Spinal cord (tissue), 10 donors: ENCODE results near the gene STARD7. TPM values are rescaled to one million over a fixed set of nuclear protein-coding genes. Genes with fewer than 3 reads are reported as not detected.

Experiments used
- DNase-seq, 6 donors: peaks; one replicate each; pipeline versions ENCODE4 v3.0.0 to v3.0.0-alpha.2; 2013 to 2015; ENCODE audit warnings: low spot score in 6 of 6, low read depth in 4 of 6
- H3K27ac ChIP-seq: one replicate; pipeline ENCODE4 v1.5.1; 2013; ENCODE audit warnings: low read depth, low read length, control low read depth
- H3K27me3 ChIP-seq: one replicate; pipeline ENCODE4 v1.6.1; 2013; ENCODE audit warnings: low read length; ENCODE audit not compliant: control insufficient read depth, insufficient read depth
- H3K36me3 ChIP-seq: one replicate; pipeline ENCODE4 v1.6.1; 2013; ENCODE audit warnings: low read length; ENCODE audit not compliant: control insufficient read depth, insufficient read depth
- H3K4me1 ChIP-seq: one replicate; pipeline ENCODE4 v1.6.1; 2013; ENCODE audit warnings: low read length; ENCODE audit not compliant: control insufficient read depth, insufficient read depth
- H3K4me3 ChIP-seq: one replicate; pipeline ENCODE4 v1.5.1; 2013; ENCODE audit warnings: low read depth, low read length, control low read depth
- H3K9me3 ChIP-seq: one replicate; pipeline ENCODE4 v1.6.1; 2013; ENCODE audit warnings: low read length; ENCODE audit not compliant: control insufficient read depth, insufficient read depth
- WGBS: methylation state at CpG from one replicate; pipeline ENCODE4 v1.1.5; 2013; ENCODE audit warnings: missing lambda C conversion rate; ENCODE audit not compliant: insufficient coverage; 5-methylcytosine and 5-hydroxymethylcytosine counted together
- polyA plus RNA-seq, 2 donors: library from polyadenylated mRNA; unstranded; fragments of 120-200 nt; gene quantifications; one replicate each; pipeline ENCODE4 v1.2.1, GENCODE V29; 2013; ENCODE audit not compliant: insufficient read length in 2 of 2
- total RNA-seq, 2 donors: library from RNA; depleted of rRNA in 1 of 2; stranded (reverse); fragments of 120-200 nt in 1 of 2; fragments of >200 nt in 1 of 2; gene quantifications; one replicate each; pipeline versions ENCODE4 v1.2.3 to v1.2.4, GENCODE V29; 2013 to 2014
- donor health status: healthy.

STARD7 gene
- total and polyA plus RNA-seq, 4 donors = 133 to 162 (median 147) TPM

DNA sequence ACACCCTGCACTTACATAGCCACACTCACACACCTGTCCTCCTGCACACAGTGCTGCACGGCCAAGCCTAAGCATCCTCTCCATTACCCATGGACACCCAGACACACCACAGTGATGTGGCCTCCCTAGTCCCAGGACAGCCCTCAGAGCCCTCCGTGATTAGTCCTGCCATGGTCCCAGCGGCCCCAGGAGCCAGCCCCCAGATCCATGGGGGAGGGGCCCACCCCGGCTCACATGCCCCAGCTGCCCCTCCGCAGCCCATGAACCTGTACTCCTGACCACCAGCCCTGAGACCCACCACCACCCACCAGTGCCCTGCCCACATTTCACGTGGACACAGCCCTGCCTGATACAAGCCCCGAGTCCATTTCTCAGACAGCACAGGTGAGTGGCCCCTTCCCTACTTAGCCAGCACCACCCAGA lies 55.3 kb downstream of the STARD7 start:
- 92% methylated on average over 7 of the region's 7 CpGs for WGBS
- Histone ChIP-seq H3K9me3 (no peaks in the 10 kb centered on the region), H3K4me3 (no peak overlapping the region), H3K27me3 (peaks cover 7% of the 10 kb centered on the region), H3K36me3 (no peaks in the 10 kb centered on the region), H3K27ac (no peak overlapping the region), H3K4me1 (peaks cover 17% of the 10 kb centered on the region)
- DNase-seq = no peak

DNA sequence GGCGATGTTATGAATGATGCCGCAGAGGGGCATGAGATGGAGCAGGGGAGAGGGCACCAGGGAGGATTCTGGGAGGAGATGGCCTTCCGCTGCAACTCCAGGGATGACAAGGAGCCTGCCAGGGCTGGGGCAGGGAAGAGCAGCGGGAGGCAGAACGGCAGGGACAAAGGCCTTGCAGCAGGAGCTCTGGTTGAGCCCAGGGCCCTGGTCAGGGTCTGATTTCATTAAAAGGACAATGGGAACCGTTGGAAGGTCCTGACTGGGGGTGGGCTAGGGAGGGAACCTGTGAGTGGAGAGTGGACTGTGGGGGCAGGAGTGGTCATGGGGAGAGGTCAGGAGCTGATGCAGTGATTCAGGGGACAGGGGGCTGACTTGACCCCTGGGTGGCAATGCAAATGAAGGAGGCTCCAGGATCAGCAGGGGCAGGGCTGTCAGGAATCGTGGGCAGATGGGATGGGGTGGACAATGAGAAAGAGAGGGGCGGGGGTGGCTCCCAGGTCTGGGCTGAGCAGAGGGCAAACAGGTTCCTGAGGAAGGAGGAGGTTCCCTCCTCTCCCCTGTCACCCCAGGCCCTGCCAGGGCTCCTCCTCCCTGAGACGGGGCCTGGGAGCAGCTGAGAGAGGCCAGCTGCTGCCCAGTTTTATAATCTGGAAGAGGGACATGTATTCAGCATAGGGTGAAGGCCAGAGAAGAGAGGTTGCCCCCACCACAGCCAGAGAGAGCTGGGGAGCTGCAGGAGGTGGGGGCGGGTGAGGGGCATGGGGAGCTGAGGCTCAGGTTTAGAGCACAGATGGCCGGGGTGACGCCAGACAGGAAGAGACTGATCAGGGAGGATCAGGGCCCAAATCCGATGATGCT lies 56.1 kb downstream of the STARD7 start:
- Histone ChIP-seq H3K9me3 (no peaks in the 10 kb centered on the region), H3K27ac (no peak overlapping the region), H3K4me1 (peaks cover 17% of the 10 kb centered on the region), H3K27me3 (peaks cover 11% of the 10 kb centered on the region), H3K36me3 (no peaks in the 10 kb centered on the region), H3K4me3 (no peak overlapping the region)
- 62% methylated on average over 11 of the region's 13 CpGs for WGBS
- no peak for DNase-seq

DNA sequence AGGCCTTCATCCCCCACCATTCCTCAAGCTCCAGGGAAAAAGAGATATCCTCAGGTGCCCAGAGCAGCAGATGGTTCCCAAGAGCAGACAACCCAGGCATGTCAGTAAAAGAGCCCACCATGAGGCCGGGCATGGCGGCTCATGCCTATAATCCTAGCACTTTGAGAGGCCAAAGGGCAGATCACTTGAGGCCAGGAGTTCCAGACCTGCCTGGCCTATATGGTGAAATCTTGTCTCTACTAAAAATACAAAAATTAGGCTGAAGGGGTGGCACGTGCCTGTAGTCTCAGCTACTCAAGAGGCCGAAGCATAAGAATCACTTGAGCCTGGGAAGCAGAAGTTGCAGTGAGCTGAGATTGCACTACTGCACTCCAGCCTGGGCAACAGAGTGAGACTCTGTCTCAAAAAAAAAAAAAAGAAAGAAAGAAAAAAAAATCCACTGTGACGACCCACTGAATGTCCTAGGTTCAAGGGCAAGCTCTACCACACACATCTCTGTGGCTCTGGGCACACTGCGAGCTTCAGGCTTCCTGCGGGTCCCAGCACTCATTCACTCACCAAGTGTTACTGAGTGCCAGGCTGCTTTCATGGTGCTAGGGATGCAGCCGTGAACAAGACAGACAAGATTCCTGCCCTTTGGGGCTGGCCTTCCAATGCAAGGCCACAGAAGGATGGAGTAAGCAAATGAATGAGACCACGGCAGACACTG lies 56.9 kb downstream of the STARD7 start:
- no peaks in the 10 kb centered on the region for H3K9me3 ChIP-seq
- H3K4me3 ChIP-seq = no peak overlapping the region
- H3K27me3 ChIP-seq = peaks cover 15% of the 10 kb centered on the region
- no peak for DNase-seq
- 84% methylated on average over 8 of the region's 9 CpGs for WGBS
- no peaks in the 10 kb centered on the region for H3K36me3 ChIP-seq
- no peak overlapping the region for H3K27ac ChIP-seq
- peaks cover 21% of the 10 kb centered on the region for H3K4me1 ChIP-seq

DNA sequence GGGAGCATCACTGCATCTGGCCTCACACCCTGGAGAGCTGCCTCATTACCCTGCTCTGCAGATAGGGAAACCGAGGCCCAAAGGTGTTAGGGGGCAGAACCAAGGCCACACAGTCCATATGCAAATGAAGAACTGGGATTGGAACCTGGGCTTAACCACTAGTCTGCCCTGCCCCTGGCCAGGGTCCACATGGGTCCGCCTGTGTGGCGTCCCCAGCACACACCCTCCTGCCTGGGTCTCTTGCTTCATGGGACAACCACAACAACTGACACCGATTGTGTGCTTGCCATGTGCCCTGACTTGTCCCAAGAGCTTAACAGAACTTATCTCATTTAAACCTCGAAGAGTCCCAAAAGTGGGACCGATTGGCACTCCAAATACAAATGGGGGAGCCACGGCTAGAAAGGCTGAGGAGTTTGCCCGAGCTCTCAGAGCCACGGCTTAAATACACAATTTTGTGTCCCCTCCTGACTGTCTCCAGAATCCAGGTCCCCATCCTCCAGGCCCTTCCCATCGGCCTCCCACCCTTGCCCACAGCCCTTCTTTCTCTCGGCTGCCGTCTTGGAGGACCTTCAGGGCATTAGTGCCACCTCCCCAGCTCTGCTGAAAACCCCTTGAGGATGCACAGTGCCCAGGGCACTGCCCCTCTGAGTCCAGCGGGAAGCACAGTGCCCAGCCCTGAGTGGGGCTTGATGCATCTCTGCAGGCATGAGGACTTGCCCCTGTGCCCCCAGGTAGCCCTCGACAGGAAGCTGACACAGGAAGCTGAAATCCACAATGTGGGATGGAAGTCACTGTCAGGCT lies 57.6 kb downstream of the STARD7 start:
- DNase-seq = no peak
- Histone ChIP-seq H3K4me3 (no peak overlapping the region), H3K4me1 (peaks cover 29% of the 10 kb centered on the region), H3K27ac (no peak overlapping the region), H3K9me3 (no peaks in the 10 kb centered on the region), H3K27me3 (peaks cover 16% of the 10 kb centered on the region), H3K36me3 (no peaks in the 10 kb centered on the region)
- 94% methylated on average over 14 of the region's 14 CpGs for WGBS

DNA sequence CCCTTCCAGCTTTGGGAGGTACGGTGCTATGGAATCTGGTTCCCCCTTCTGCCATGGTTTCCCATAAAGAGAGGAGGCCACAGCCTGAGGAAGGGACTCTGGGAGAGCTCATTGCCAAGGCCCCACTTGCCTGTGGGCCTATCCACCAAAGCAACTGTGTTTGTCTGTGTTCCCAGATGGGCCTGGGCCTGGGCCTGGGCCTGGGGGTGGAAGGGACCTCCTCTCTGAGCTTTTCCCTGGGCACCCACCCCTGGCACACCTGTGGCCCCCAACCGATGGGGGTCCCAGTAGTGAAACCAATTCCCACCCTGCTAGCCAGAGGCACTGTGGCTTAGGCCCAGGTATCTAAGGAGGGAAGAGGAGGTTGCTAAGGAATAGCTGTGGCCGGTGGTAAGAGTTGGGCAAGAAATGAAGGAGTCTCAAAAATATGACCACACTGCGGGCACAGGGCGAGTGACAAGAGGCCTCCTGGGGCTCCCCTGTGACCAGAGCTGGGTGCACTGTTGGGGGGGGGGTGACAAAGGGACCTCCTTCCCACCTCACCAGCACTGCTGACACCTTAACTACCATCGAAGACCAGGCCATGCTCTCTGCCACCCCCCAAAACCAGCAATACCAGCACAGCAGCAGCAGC lies 58.5 kb downstream of the STARD7 start:
- Histone ChIP-seq H3K36me3 (no peaks in the 10 kb centered on the region), H3K27me3 (peaks cover 19% of the 10 kb centered on the region), H3K4me1 (peaks cover 36% of the 10 kb centered on the region), H3K9me3 (no peaks in the 10 kb centered on the region), H3K27ac (no peak overlapping the region), H3K4me3 (no peak overlapping the region)
- no peak for DNase-seq
- WGBS = 96% methylated on average over 3 of the region's 6 CpGs

DNA sequence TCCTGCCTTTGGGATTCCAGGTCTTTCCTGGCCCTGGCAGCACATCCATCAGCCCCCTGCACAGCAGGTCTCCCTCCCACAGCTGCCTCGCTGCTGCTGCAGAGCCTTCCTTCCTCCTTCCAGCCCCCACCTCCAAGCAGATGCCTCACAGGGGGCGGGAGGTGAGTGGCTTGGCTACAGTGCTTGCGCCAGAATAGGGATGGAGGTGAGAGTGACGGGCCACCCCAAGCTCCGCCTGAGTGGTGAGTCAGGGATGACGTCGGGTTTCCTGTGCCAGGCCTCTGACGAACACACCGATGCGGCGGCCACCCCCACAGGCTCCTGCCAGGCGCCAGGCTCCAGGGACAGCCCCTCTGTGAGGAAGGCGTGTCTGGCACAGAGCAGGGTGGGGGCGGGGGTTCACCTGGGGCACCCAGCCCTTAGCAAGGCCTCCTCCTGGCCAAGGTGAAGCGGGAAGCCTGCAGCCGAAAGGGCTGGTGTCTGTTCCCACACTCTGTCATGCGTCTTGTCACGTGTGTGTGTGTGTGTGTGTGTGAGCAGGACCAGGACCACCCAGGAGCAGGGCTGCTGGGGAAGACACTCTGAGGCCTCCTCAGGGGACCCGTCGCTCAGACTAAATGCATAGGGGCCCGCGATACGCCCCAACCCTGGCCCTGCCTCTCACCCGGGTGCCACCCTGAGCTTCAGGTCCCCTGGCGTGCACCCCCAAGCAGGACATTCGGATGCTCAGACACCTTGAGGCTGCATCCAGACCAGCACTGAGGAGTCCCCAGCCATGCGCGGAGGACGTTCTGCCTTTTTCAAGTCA lies 60.0 kb downstream of the STARD7 start:
- peak in 2 of 6 donors; percentile 59 to 80 for DNase-seq
- Histone ChIP-seq H3K36me3 (peaks cover 2% of the 10 kb centered on the region), H3K4me1 (peaks cover 48% of the 10 kb centered on the region), H3K9me3 (no peaks in the 10 kb centered on the region), H3K27me3 (peaks cover 29% of the 10 kb centered on the region), H3K27ac (no peak overlapping the region), H3K4me3 (no peak overlapping the region)
- 20% methylated on average over 27 of the region's 29 CpGs for WGBS

DNA sequence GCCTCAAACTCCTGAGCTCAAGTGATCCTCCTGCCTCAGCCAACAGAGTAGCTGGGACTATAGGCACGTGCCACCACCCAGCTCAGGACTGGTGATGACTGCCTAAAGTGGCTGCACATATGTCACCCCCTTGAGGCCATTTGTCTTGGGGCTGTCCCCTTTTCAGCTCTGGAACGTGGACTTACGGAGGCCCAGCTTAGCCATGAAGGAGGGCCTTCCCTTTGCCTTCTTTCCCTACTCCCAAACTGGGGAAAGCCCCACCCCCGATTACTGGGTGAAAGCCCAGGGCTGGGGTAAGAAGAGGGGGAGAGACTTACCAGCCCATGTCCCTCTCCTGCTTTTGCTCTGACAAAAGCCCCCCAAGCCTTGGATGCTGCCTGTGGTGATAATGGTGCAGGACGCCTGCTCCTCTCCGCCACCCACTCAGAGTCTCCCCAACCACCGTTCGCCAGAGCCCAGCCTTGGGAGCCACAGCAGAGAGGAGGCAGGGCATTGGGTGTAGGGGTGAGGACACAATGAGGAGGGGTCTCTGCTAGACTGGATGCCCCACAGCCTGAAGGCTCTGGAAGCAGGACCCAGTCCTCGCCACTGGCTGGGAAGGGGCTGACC lies 60.9 kb downstream of the STARD7 start:
- DNase-seq = no peak
- Histone ChIP-seq H3K4me1 (peaks cover 49% of the 10 kb centered on the region), H3K9me3 (no peaks in the 10 kb centered on the region), H3K27me3 (peaks cover 29% of the 10 kb centered on the region), H3K4me3 (no peak overlapping the region), H3K36me3 (peaks cover 5% of the 10 kb centered on the region), H3K27ac (no peak overlapping the region)
- WGBS = 62% methylated on average over 4 of the region's 9 CpGs

DNA sequence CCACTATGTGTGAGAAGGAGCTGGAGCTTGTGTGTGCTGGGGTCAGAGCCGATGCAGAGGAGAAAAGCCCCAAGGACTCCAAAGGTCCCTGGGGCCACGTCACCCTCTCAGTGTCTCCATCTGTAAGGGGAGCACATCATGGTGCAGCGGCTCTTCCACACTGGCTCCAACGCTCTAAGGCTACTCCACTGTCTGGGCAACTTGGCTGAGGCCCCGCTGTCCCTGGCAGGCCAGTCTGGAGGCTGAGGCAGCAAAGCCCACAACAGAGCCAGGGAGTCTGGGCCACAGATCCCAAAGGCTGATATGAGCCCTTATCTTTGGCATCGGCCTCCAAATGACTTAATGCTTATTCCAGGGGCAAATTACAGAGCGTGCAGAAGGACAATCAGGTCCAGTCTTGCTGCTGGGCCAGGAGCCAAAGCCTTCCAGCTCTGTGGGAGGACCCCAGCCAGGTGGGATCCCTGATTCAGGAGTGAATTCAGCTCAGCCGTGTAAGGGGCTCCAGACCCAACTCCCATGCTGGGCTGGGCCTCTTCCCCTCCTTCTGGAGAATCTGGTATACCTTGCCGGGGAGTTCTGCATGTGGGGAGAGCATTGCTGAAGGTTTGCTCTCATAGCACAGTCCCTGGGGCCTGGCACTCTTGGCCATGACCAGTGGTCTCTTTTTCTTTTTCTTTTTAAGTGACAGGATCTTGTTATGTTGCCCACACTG lies 61.6 kb downstream of the STARD7 start:
- Histone ChIP-seq H3K27me3 (peaks cover 29% of the 10 kb centered on the region), H3K36me3 (peaks cover 10% of the 10 kb centered on the region), H3K27ac (no peak overlapping the region), H3K4me1 (peaks cover 49% of the 10 kb centered on the region), H3K9me3 (no peaks in the 10 kb centered on the region), H3K4me3 (no peak overlapping the region)
- 76% methylated on average over 6 of the region's 9 CpGs for WGBS
- no peak for DNase-seq
